Mucosa of gallbladder (tissue), 1 donor: ENCODE data around the gene RAB28. TPM values are rescaled to one million over a fixed set of nuclear protein-coding genes. Genes with fewer than 3 reads are reported as not detected.

Experiments used
- DNase-seq: peaks from one replicate; pipeline ENCODE4 v3.0.0-alpha.2; 2020; ENCODE audit warnings: low spot score
- total RNA-seq: library from RNA; stranded (reverse); gene quantifications from one replicate; pipeline ENCODE4 v1.2.1, GENCODE V29; 2021
- donor health status: DM: no; HTN: no; CAD: no.

RAB28 gene
- total RNA-seq, result 13.5 TPM

DNA sequence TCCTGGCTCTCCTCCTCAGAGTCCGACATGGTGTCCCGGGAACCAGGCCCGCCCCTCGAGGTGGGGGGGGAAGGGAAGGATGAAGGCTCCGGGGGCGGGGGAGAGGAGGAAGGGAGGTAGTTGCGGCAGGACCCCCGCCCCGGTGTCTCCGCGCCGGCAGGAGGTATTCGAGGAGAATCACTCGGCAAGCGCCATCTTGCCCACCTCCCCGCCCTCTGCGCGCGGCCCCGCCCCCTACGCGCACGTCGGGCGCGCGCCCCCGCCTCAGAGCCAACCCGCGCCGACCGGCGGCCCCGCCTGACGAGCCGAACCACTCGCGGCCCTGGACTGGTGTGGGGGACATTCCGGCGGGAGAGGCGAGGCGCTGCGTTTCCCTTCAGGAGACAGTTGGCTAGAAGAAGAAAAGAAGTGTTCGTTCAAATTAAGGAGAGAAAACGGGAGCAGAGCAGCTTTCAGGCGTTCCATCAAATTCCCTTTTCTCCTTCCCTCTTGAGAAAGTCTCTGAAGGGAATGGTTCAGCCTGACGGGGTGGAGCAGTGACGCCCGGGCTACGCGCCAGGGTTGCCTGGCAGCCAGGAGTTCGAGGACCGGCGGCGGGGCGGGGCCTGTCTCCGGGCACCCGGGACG, at the start of gene RAB28:
Gene RAB28, minus strand, starts transcription at position 219 of the 627 bp plus-strand sequence.
- peak; percentile 96 for DNase-seq

DNA sequence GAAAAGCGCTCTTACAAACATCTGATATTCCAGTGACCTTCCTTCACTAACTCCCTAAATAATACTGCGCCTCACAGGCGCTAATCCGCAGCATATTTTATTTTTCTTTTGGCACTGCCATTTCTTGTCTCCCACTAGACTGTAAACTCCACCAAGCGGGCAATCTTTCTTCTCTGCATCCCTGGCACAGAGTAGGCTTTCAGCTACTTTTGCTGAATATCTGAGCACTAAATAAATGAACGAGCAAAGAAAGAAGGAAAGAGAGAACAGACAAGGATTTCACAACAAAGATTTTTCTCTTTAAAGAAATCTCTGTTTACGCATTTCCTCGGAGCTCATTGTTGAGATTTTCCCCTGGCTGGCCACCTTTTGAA, 47.5 kb upstream of the RAB28 start:
- DNase-seq, result no peak

DNA sequence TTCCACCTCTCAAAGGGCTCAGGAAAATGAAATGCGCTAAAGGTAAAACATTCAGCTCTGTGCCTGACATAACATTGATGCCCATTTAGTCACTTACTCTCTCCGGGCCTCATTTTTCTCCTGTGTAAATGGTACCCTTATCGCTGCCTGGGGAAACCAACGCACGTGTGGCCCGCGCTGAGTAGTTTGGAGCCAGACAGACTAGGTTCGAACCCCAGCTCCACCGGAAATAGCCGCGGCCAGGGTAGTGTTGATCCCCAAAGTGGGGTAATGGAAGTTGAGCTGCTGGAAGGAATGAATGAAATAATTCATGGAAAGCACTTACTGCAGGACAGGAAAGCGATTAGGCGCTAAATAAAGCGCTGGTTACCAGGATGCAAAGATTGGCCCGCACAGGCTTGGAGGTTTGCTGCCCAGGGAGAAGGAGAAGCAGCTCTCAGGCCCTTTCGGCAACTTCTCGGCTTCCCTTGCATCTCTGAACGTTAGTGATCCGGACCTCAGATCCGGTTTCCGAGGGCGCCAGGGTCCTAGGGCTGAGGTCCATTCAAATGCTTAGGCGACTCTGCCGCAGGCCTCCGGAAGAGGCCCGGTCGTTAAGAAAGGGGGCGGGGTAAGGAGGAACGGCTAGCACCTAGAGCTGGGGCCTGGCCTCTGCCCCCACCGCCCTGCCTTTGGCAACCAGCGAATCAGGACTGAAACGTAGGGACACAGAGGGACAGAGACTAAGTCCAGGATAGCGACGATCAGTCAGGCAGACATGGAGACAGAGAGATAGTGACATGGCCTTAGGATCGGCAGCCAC, 46.9 kb upstream of the RAB28 start:
- no peak for DNase-seq

DNA sequence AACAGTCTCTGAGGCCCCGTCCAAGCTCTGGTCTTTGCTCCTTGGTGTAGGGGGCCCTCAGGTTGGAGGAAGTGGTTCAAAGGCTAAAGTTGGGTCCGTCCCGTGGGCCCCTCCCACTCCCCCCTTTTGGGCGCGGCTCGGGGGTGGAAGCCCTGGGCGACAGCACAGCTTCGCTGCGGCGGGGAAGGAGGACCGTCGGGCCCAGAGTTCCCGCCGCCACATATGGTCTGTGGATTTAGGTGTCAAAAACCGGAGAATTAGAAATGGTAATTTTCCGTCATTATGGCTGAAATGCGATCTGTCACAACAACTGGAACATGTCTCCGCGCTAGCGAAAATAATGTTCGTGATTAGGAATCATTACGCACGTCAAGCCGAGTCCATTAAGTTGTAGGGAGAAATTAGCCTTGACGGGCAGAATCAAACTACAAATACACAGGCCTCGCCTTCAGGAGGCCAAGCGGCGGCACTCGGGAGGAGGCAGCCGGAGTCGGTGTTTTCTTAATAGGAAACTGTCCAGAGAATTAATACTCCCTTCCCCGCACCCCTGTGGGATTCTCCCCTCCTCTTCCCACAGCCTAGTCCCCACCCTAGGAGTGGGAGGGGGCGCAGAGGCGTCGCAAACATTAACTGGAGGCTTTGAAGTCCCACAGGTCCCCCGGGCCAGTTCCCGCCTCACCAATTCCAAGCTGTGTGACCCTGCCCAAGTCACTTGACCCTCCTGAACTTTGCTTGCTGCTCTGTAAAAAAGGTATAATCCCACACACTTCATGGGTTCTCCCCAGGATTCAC, 45.2 kb upstream of the RAB28 start:
- DNase-seq, result no peak

DNA sequence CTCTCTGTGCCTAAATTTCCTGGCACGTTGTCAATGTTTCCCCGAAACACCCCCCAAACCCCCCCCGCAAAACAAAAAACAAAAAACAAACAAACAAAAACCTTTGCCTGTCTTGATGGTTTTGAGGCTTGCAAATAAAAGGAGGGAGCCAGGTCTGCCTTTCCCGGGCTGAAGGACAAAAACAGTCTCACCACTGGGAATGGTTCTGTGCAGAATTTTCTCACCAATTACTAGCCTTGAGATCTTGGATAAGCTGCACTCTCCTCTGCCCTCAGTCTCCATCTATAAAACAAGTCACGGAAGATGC, 44.6 kb upstream of the RAB28 start:
- DNase-seq, result no peak

DNA sequence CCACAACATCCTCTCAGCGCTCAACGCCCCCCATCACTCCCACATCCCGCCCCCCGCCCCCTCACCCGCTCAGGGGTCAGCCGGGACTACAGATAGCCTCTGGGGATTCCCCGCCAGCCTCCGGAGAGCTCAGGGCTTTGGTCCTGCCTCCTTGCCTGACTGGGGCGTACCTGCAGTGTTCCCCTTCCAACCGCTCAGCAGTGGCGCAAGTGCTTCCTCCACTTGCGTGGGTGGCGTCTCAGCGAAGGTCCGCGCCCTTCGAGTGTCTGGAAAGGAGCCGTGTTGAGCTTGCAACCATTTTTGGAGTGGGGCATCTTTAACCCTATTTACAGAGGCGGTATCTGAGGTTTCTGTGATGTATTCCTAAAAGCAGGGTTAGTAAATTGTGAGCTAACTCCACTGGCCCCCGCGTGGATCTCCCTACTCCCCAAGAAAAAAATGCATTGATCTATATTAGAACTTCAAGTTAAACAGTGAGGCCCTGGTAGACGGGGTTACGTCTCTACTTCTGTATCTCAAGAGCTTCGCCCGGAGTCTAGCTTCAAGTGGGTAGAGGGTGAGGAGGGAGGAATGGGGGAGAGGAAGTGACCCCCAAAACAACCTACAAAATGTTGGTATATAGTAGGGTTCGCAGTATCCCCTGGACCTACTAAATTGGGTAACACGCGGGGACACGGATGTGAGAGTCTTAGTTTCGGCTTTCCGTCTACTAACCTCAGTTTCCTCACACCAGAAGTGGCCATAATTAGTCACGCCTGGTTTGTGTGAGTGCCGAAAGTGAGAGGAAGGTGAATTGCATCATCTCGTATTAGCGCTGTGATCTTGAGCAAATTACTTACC, 44.1 kb upstream of the RAB28 start:
- no peak for DNase-seq

GRCh38 chr4:13527192-13527980, 43.2 kb upstream of the RAB28 start:
- DNase-seq, result no peak

- no peak for DNase-seq
Observed at GRCh38 chr4:13526658-13527057, 42.5 kb upstream of the RAB28 start.

- no peak for DNase-seq
Observed at GRCh38 chr4:13525606-13526281, 41.6 kb upstream of the RAB28 start.

GRCh38 chr4:13524504-13525243, 40.5 kb upstream of the RAB28 start:
- DNase-seq, result no peak

DNA sequence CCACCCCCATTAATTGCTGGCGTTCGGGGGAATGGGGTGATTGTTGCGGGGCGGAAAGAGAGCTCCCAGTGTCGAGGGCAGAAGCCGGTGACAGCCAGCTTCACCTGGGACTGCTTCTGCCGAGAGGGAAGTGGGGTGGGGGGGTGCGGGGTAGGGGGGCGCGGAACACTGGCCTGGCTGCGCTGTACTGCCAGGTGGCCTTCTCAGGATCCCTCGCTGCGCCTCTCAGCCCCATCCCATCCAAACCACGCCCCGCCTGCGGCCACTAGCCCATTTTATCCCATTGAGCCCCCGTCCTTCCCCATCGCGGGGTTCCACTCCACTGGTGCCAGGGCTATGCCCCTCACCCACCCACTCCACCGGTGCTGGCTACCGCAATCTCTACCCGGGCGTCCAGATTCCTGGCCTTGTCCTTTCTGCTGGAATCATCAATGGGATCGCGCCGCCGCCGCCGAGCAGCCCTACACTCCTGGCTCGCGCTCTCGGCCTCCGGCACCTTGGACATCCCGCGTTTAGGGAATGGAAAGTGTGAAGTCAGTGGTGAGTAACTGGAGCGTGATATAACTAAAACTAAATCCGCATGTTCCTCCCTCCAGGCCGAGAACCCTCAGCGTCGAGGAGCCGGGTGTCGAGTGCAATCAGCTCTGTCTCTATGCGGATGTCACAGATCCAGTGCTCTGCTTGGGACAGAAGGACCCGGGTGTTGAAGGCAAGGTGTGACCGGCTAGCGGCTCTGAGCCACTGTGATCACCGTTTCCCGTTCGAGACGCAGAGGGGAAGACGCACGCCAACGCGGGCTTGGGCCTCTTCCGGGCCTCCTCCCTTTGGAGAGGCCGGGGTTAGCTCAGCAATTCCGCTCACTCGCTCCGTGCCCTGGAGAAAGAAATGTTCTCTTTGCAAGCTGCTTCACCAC, 39.7 kb upstream of the RAB28 start:
- no peak for DNase-seq

DNA sequence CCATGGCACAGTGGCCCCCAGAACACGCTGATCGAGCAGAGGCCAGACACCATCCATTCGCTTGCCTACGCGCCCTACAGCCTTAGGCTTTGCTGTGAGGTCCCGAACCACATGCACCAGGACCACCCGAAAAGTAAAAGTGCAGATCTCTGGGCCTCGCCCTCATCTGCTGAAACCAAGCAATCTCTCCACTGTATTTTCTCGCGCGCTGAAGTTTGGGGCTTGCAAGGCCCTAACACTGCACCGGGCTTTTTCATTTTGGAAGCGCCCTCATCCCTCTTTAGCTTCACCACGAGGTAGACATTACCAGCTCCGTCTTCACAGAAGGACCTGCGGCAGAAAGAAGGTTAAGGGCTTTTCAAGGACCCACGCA, 39.0 kb upstream of the RAB28 start:
- DNase-seq, result no peak

- no peak for DNase-seq
Observed at GRCh38 chr4:13522282-13523104, 38.4 kb upstream of the RAB28 start.

DNA sequence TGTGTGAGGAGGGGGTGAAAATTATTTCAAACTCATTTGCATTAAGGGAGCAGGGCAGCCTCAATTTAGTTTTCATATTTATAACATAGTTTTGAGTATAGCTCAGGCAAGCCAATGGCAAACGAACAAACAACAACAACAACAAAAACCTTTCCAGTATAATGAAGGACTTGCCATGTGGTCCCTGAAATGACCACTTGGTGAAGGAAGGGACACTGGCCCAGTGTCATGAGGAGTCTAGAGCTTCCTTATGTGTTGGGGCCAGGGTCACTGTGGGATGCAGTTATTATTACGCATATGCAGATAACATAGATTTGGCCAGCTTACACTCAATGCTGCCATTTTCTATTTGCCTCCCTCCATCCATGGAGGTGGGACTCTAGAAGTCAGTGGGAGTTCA, 36.9 kb upstream of the RAB28 start:
- DNase-seq, result no peak

DNA sequence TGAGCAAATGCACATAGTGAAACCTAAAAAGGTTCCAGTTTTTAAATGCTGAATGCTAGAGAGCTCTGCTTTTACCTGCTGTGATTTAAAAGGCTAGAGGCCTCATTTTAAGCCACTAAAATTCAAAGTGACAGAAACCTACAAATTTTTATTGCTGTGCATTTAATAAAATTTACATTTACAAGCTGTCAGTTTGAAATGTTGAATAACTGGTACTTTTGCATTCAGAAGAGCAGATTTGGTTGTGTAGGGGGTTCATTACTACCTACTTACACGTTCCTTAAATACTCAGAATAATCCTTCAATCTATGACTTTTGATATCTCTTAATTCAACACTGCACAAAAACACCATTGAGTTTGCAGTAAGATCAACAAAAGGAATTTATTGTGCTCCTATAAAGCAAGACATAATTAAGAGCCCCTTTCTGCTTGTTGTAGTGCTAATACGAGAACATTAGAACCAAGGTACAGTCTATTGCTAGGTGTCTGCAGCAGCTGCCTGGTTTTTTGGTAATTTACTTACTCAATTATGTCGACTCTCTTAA, 32.2 kb upstream of the RAB28 start:
- DNase-seq, result no peak

DNA sequence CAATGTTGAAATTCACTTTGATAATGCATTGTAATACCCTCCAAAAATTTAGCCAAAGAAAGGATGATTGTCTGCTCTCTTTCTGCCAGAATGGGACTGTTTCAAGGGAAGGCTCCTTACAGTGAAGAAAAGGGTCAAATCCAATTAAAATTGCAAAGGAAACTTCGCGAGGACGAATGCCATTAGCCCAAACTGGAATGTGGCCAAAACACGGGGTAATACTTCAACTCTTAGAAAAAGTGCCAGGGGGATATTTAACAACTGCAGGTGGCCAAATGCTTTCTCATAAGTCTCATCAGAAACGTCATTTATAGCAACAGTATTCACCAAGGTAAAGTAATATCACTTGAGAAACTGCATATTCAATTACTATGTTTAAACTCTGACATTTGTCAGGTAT, 31.1 kb upstream of the RAB28 start:
- no peak for DNase-seq

GRCh38 chr4:13514722-13515121, 30.6 kb upstream of the RAB28 start:
- no peak for DNase-seq

DNA sequence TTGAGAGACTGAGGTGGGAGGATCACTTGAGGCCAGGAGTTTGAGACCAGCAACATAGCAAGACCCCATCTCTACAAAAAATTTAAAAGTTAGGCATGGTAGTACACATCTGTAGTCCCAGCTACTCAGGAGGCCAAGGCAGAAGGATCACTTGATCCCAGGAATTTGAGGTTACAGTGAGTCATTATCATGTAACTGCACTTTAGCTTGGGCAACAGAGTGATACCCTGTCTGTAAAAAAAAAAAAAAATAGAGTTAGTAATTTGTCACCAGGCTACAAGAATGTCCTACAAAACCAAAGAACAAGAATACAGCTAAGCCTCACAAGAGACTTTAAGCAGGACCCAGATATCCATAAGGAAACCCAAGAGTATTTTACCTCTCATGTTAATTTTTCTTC, 27.0 kb upstream of the RAB28 start:
- no peak for DNase-seq
